H9 (cell line): ENCODE data around the gene SP4. TPM values are rescaled to one million over a fixed set of nuclear protein-coding genes. Genes with fewer than 3 reads are reported as not detected.
A peak's percentile ranks its signal among the peaks of the same experiment; 100 is the strongest.

Experiments
- DNase-seq: peaks from one replicate; pipeline ENCODE4 v3.0.0-alpha.2; 2017
- H2AFZ ChIP-seq: one replicate; pipeline ENCODE4 v1.6.1; 2013; ENCODE audit warnings: mild to moderate bottlenecking, low read length, control low read depth, moderate library complexity
- H2AK5ac ChIP-seq: 2 replicates; pipeline ENCODE4 v1.6.1; 2013; ENCODE audit warnings: low read length, control low read depth, mixed read lengths; ENCODE audit not compliant: insufficient read length
- H2BK120ac ChIP-seq: one replicate; pipeline ENCODE4 v1.6.1; 2013; ENCODE audit warnings: low read depth, mild to moderate bottlenecking, low read length, control low read depth, inconsistent platforms; ENCODE audit not compliant: poor library complexity, severe bottlenecking
- H2BK12ac ChIP-seq: 2 replicates; pipeline ENCODE4 v1.6.1; 2013; ENCODE audit warnings: low read length, control low read depth, mixed read lengths, low read depth; ENCODE audit not compliant: insufficient read length
- H2BK15ac ChIP-seq: 2 replicates; pipeline ENCODE4 v1.6.1; 2013; ENCODE audit warnings: low read depth, low read length, control low read depth
- H2BK20ac ChIP-seq: one replicate; pipeline ENCODE4 v1.6.1; 2013; ENCODE audit warnings: low read depth, mild to moderate bottlenecking, low read length, control low read depth, inconsistent platforms; ENCODE audit not compliant: poor library complexity, severe bottlenecking
- H2BK5ac ChIP-seq: 2 replicates; pipeline ENCODE4 v1.6.1; 2013; ENCODE audit warnings: low read length, control low read depth, mixed read lengths; ENCODE audit not compliant: insufficient read length
- H3K14ac ChIP-seq: 2 replicates; pipeline ENCODE4 v1.6.1; 2013; ENCODE audit warnings: low read length, control low read depth; ENCODE audit not compliant: insufficient read depth
- H3K18ac ChIP-seq: 2 replicates; pipeline ENCODE4 v1.6.1; 2013; ENCODE audit warnings: low read depth, mild to moderate bottlenecking, mixed read lengths, low read length, control low read depth; ENCODE audit not compliant: insufficient read length
- H3K23ac ChIP-seq: 2 replicates; pipeline ENCODE4 v1.6.1; 2013; ENCODE audit warnings: low read length, control low read depth, mixed read lengths, low read depth; ENCODE audit not compliant: insufficient read length
- H3K23me2 ChIP-seq: 2 replicates; pipeline ENCODE4 v1.6.1; 2013; ENCODE audit warnings: low read depth, mild to moderate bottlenecking, mixed read lengths, low read length, control low read depth; ENCODE audit not compliant: insufficient read length, poor library complexity, severe bottlenecking
- H3K27ac ChIP-seq: 2 replicates; pipeline ENCODE4 v1.5.1; 2013; ENCODE audit warnings: low read length, control low read depth, mixed read lengths, low read depth; ENCODE audit not compliant: insufficient read length
- H3K27me3 ChIP-seq: 2 replicates; pipeline ENCODE4 v1.6.1; 2013; ENCODE audit warnings: low read length, control low read depth, inconsistent platforms; ENCODE audit not compliant: insufficient read depth
- H3K4ac ChIP-seq: 2 replicates; pipeline ENCODE4 v1.6.1; 2013; ENCODE audit warnings: low read depth, mild to moderate bottlenecking, control low read depth, inconsistent platforms, low read length, moderate library complexity
- H3K4me1 ChIP-seq: 2 replicates; pipeline ENCODE4 v1.6.1; 2013; ENCODE audit warnings: low read length, control low read depth, inconsistent platforms; ENCODE audit not compliant: insufficient read depth
- H3K4me2 ChIP-seq: 2 replicates; pipeline ENCODE4 v1.6.1; 2013; ENCODE audit warnings: low read length, control low read depth, mixed read lengths; ENCODE audit not compliant: insufficient read length, insufficient read depth
- H3K56ac ChIP-seq: 2 replicates; pipeline ENCODE4 v1.6.1; 2013; ENCODE audit warnings: low read depth, mild to moderate bottlenecking, mixed read lengths, low read length, control low read depth; ENCODE audit not compliant: insufficient read length
- H3K79me1 ChIP-seq: 2 replicates; pipeline ENCODE4 v1.6.1; 2013; ENCODE audit warnings: low read depth, mild to moderate bottlenecking, moderate library complexity, low read length, control low read depth, inconsistent platforms; ENCODE audit not compliant: insufficient read depth, poor library complexity, severe bottlenecking
- H3K79me2 ChIP-seq: 2 replicates; pipeline ENCODE4 v1.6.1; 2013; ENCODE audit warnings: low read length, control low read depth, inconsistent platforms; ENCODE audit not compliant: insufficient read depth
- H3K9ac ChIP-seq: 2 replicates; pipeline ENCODE4 v1.6.1; 2013; ENCODE audit warnings: low read length, control low read depth, mixed read lengths; ENCODE audit not compliant: insufficient read length; ENCODE audit errors: extremely low read depth
- H3K9me3 ChIP-seq: one replicate; pipeline ENCODE4 v1.6.1; 2013; ENCODE audit warnings: low read depth, low read length, inconsistent platforms; ENCODE audit not compliant: control insufficient read depth
- H3T11ph ChIP-seq: one replicate; pipeline ENCODE4 v1.6.1; 2013; ENCODE audit warnings: mild to moderate bottlenecking, low read length, control low read depth, inconsistent platforms
- H4K20me1 ChIP-seq: one replicate; pipeline ENCODE4 v1.6.1; 2013; ENCODE audit not compliant: control insufficient read depth, insufficient read length, insufficient read depth
- H4K5ac ChIP-seq: 2 replicates; pipeline ENCODE4 v1.6.1; 2013; ENCODE audit warnings: low read depth, mild to moderate bottlenecking, mixed read lengths, low read length, control low read depth; ENCODE audit not compliant: insufficient read length
- H4K8ac ChIP-seq: replicated peaks from 2 replicates; pipeline ENCODE4 v1.6.1; 2013; ENCODE audit warnings: low read length, control low read depth, mixed read lengths, low read depth; ENCODE audit not compliant: insufficient read length
- H4K91ac ChIP-seq: 2 replicates; pipeline ENCODE4 v1.6.1; 2013; ENCODE audit warnings: low read depth, mild to moderate bottlenecking, moderate library complexity, mixed read lengths, low read length, control low read depth; ENCODE audit not compliant: insufficient read length
- H3K27ac Mint-ChIP-seq, 3 experiments: 2 replicates in 2 of 3; 3 replicates in 1 of 3; pipeline ENCODE4 v1.8.0; 2020 to 2021; ENCODE audit warnings: mixed read lengths in 3 of 3, mild to moderate bottlenecking in 1 of 3, moderate library complexity in 1 of 3
- H3K27me3 Mint-ChIP-seq: 2 replicates; pipeline ENCODE4 v1.8.0; 2021; ENCODE audit warnings: low read depth, mild to moderate bottlenecking, moderate library complexity, mixed read lengths
- H3K36me3 Mint-ChIP-seq, 3 experiments: 2 replicates in 2 of 3; 3 replicates in 1 of 3; pipeline ENCODE4 v1.8.0; 2020 to 2021; ENCODE audit warnings: low read depth in 3 of 3, mixed read lengths in 3 of 3; ENCODE audit not compliant: insufficient read depth in 1 of 3
- H3K4me1 Mint-ChIP-seq, 2 experiments: 2 replicates each; pipeline ENCODE4 v1.8.0; 2020; ENCODE audit warnings: mixed read lengths in 2 of 2
- H3K4me3 Mint-ChIP-seq, 2 experiments: 2 replicates in 1 of 2; 3 replicates in 1 of 2; pipeline ENCODE4 v1.8.0; 2020 to 2021; ENCODE audit warnings: mild to moderate bottlenecking in 2 of 2, mixed read lengths in 2 of 2, moderate library complexity in 1 of 2
- H3K9me3 Mint-ChIP-seq, 2 experiments: 2 replicates in 1 of 2; 3 replicates in 1 of 2; pipeline ENCODE4 v1.8.0; 2020; ENCODE audit warnings: mild to moderate bottlenecking in 2 of 2, mixed read lengths in 2 of 2, moderate library complexity in 1 of 2
- WGBS: extraction: QIAGEN DNeasy Blood & Tissue Kit; methylation state at CpG from one replicate; pipeline ENCODE4 v1.1.7; 2013; ENCODE audit warnings: missing lambda C conversion rate, low lambda C conversion rate, mixed read lengths; ENCODE audit not compliant: insufficient read length; ENCODE audit errors: extremely low coverage; 5-methylcytosine and 5-hydroxymethylcytosine counted together
- long read RNA-seq: library from polyadenylated mRNA; unstranded; transcript quantifications from one replicate; pipeline ENCODE4 v2.0.0, GENCODE V29; 2020
- total RNA-seq: library from RNA; stranded (reverse); gene quantifications from 2 replicates; pipeline ENCODE4 v1.2.1, GENCODE V29; 2021
- TF ChIP-seq, protein P1 (sequence below): fragments of 200-600 bp; sonication (generic); conservative IDR thresholded peaks from 3 replicates; pipeline ENCODE4 v1.8.0; 2021; ENCODE audit warnings: antibody characterized with exemption, mild to moderate bottlenecking

Gene SP4
- 19.3 and 19.4 TPM in 2 replicates for total RNA-seq
- long read RNA-seq, full-length matches to known transcripts = 5 of 13 reads
- long read RNA-seq, partial matches to known transcripts = 5 of 13 reads
- long read RNA-seq, other reads (novel, unspliced or antisense) = 3 of 13 reads

DNA sequence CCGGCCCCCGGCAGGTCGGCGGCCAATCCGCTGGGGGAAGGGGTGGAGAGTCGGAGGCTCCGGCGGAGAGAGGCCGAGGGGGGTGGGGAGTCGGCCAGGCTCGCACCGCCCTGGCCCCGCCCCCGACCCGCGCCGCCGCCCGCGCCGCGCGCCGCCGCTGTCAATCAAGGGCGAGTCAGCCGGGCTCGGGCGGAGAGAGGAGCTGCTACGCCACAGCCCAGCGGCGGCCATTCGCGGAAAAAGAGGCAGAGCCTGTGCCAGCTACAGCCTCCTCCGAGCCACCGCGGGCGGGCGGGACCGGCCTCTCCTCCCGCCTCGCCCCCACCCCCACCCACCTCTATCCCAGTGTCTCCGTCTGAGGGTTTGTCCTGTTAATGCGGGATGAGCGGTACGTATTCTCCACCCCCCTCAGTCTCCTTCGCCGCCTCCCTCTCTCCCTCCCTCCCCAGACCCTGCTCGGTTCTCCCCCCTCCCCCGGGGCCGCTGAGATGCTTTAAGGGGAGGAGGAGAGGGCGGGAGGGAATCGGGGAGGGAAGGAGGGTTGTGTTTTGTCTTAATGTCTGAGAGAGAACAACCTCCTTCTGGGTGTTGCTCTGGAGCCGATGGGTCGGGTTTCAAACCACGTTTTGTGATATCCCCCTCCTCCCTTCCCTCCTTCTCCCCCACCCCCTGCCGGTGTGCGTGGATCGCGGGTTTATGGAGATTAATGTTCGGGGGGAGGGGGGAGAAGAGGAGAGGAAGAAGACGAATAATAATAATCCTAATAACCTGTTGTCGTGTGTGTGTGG is at the start of gene SP4:
Gene SP4 (plus strand): TSS at position 213 of the 788 bp plus-strand sequence. CDS start 169 bp downstream, at position 382.
- no CpG with 5 or more reads among the region's 63 CpGs for WGBS
- peak within 1 kb of the TSS; percentile 89 for H3K18ac ChIP-seq
- Mint-ChIP-seq H3K4me3 (peak within 1 kb of the TSS; percentile 97 to 100), H3K36me3 (peaks cover 11 to 16% (median 15%) of the 10 kb centered on the region in 3 experiments; a peak in 6 of 7 replicates), H3K9me3 (no peaks in the 10 kb centered on the region; a peak in 1 of 5 replicates), H3K27ac (peak within 1 kb of the TSS; percentile 100), H3K4me1 (peaks cover 51 to 63% of the 10 kb centered on the region in 2 experiments), H3K27me3 (no peaks in the 10 kb centered on the region)
- peak within 1 kb of the TSS; percentile 79 for H3K4me2 ChIP-seq
- no peak within 1 kb of the TSS for H2BK12ac ChIP-seq
- peak within 1 kb of the TSS; percentile 79 for H3K27ac ChIP-seq
- H3K4ac ChIP-seq = no peak within 1 kb of the TSS; the same call in 1 of the 2 replicates
- no peak within 1 kb of the TSS for H4K5ac ChIP-seq
- peak within 1 kb of the TSS; percentile 65 for H2BK5ac ChIP-seq
- no peak within 1 kb of the TSS for H3T11ph ChIP-seq
- no peak within 1 kb of the TSS for H3K56ac ChIP-seq
- H2BK20ac ChIP-seq = no peak within 1 kb of the TSS
- H3K79me1 ChIP-seq = peaks cover 7% of the 10 kb centered on the region
- peaks cover 12% of the 10 kb centered on the region for H3K4me1 ChIP-seq
- H2AFZ ChIP-seq = peak within 1 kb of the TSS; percentile 79
- H3K27me3 ChIP-seq = no peaks in the 10 kb centered on the region
- no peak within 1 kb of the TSS for H3K23ac ChIP-seq
- peaks cover 9% of the 10 kb centered on the region for H3K23me2 ChIP-seq
- H4K91ac ChIP-seq = no peak within 1 kb of the TSS
- peak within 1 kb of the TSS; percentile 86 for H2BK120ac ChIP-seq
- no peak within 1 kb of the TSS for H2AK5ac ChIP-seq
- H3K9ac ChIP-seq = peak within 1 kb of the TSS; percentile 81
- TF ChIP-seq, protein P1, sequence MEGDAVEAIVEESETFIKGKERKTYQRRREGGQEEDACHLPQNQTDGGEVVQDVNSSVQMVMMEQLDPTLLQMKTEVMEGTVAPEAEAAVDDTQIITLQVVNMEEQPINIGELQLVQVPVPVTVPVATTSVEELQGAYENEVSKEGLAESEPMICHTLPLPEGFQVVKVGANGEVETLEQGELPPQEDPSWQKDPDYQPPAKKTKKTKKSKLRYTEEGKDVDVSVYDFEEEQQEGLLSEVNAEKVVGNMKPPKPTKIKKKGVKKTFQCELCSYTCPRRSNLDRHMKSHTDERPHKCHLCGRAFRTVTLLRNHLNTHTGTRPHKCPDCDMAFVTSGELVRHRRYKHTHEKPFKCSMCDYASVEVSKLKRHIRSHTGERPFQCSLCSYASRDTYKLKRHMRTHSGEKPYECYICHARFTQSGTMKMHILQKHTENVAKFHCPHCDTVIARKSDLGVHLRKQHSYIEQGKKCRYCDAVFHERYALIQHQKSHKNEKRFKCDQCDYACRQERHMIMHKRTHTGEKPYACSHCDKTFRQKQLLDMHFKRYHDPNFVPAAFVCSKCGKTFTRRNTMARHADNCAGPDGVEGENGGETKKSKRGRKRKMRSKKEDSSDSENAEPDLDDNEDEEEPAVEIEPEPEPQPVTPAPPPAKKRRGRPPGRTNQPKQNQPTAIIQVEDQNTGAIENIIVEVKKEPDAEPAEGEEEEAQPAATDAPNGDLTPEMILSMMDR = no peak
- H3K9me3 ChIP-seq = no peaks in the 10 kb centered on the region
- no peaks in the 10 kb centered on the region for H4K20me1 ChIP-seq
- peak within 1 kb of the TSS; percentile 82 for H3K14ac ChIP-seq
- no peak within 1 kb of the TSS for H4K8ac ChIP-seq
- DNase-seq = peak; percentile 97
- peaks cover 16% of the 10 kb centered on the region for H3K79me2 ChIP-seq
- no peak within 1 kb of the TSS for H2BK15ac ChIP-seq
